Smooth muscle cell (in vitro differentiated cells): Measurements from ENCODE around the gene SLC26A11. TPM values are rescaled to one million over a fixed set of nuclear protein-coding genes. Genes with fewer than 3 reads are reported as not detected.

Experiments
- DNase-seq: peaks from one replicate; lab custom pipeline; 2025; ENCODE audit not compliant: unreplicated experiment; lab: John Stamatoyannopoulos, UW
- H2AFZ ChIP-seq: fragments of 200-600 bp; sonication (generic); 2 replicates; pipeline ENCODE4 v1.6.0; 2016; ENCODE audit warnings: antibody characterized with exemption, low read depth, mild to moderate bottlenecking
- H3F3A ChIP-seq: fragments of 200-600 bp; sonication (generic); 2 replicates; pipeline ENCODE4 v1.6.0; 2017; ENCODE audit warnings: antibody characterized with exemption, low read depth
- H3K27ac ChIP-seq: fragments of 200-600 bp; sonication (generic); 2 replicates; pipeline ENCODE4 v1.5.1; 2016; ENCODE audit warnings: low read depth, mild to moderate bottlenecking
- H3K27me3 ChIP-seq: fragments of 200-600 bp; sonication (generic); 2 replicates; pipeline ENCODE4 v1.6.1; 2016; ENCODE audit warnings: low read depth, mild to moderate bottlenecking
- H3K36me3 ChIP-seq: fragments of 200-600 bp; sonication (generic); 2 replicates; pipeline ENCODE4 v1.5.1; 2016; ENCODE audit warnings: low read depth
- H3K4me1 ChIP-seq: fragments of 200-600 bp; sonication (generic); 2 replicates; pipeline ENCODE4 v1.5.1; 2016; ENCODE audit warnings: low read depth
- H3K4me2 ChIP-seq: fragments of 200-600 bp; sonication (generic); 2 replicates; pipeline ENCODE4 v1.6.0; 2016; ENCODE audit warnings: mild to moderate bottlenecking
- H3K4me3 ChIP-seq: fragments of 200-600 bp; sonication (generic); 2 replicates; pipeline ENCODE4 v1.5.1; 2016; ENCODE audit warnings: mild to moderate bottlenecking
- H3K79me2 ChIP-seq: fragments of 200-600 bp; sonication (generic); 2 replicates; pipeline ENCODE4 v1.6.0; 2016; ENCODE audit warnings: low read depth, mild to moderate bottlenecking
- H3K9ac ChIP-seq: fragments of 200-600 bp; sonication (generic); 2 replicates; pipeline ENCODE4 v1.6.0; 2016; ENCODE audit warnings: low read depth
- H3K9me3 ChIP-seq: fragments of 200-600 bp; sonication (generic); replicated peaks from 2 replicates; pipeline ENCODE4 v1.5.1; 2016; ENCODE audit warnings: low read depth
- H4K20me1 ChIP-seq: fragments of 200-600 bp; sonication (generic); 2 replicates; pipeline ENCODE4 v1.6.0; 2016; ENCODE audit warnings: low read depth
- WGBS: methylation state at CpG from one replicate; pipeline ENCODE4 v1.1.7; 2016; ENCODE audit warnings: low lambda C conversion rate; 5-methylcytosine and 5-hydroxymethylcytosine counted together
- polyA plus RNA-seq: library from polyadenylated mRNA; unstranded; fragments of >200 nt; fragmentation: Nextera tagmentation; extraction: Ambion mirVana; gene quantifications from 2 replicates; pipeline ENCODE4 v1.2.1, GENCODE V29; 2016
- total RNA-seq: library from RNA; depleted of rRNA; stranded (reverse); fragments of >200 nt; gene quantifications from 2 replicates; pipeline ENCODE4 v1.2.3, GENCODE V29; 2014
- TF ChIP-seq, protein P1 (sequence below): fragments of 200-600 bp; sonication (generic); IDR thresholded peaks from 2 replicates; pipeline ENCODE4 v1.5.1; 2017; ENCODE audit warnings: borderline replicate concordance, mild to moderate bottlenecking, antibody characterized with exemption; ENCODE audit not compliant: insufficient read depth, poor library complexity, severe bottlenecking

SLC26A11 gene
- total and polyA plus RNA-seq, 2 experiments from 2014 or later = 8.2 to 12.2 TPM

DNA sequence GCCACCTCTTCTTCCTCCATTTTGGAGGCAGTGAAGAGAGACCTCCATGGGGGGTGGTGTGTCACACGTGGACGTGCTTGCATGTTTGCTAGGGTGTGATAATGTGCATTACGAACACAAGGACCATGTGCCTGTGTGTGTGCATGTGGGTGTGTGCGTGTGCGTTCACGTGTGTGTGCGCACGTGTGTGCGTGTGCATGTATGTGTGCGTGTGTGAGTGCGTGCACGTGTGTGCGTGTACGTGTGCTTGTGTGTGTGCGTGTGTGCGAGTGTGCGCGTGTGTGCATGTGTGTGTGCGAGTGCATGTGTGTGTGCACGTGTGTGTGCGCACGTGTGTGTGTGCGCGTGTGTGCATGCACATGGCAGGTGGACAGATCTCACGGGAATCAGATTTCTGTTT is 69.9 kb downstream of the SLC26A11 start:
- H3K36me3 ChIP-seq = peaks cover 8% of the 10 kb centered on the region
- no peak overlapping the region for H2AFZ ChIP-seq
- DNase-seq = no peak
- no peaks in the 10 kb centered on the region for H3K4me1 ChIP-seq
- H3K79me2 ChIP-seq = no peaks in the 10 kb centered on the region
- no peak overlapping the region for H3K9ac ChIP-seq
- no peak overlapping the region for H3K4me3 ChIP-seq
- peaks cover 8% of the 10 kb centered on the region for H4K20me1 ChIP-seq
- no peak overlapping the region for H3K27ac ChIP-seq
- TF ChIP-seq, protein P1, sequence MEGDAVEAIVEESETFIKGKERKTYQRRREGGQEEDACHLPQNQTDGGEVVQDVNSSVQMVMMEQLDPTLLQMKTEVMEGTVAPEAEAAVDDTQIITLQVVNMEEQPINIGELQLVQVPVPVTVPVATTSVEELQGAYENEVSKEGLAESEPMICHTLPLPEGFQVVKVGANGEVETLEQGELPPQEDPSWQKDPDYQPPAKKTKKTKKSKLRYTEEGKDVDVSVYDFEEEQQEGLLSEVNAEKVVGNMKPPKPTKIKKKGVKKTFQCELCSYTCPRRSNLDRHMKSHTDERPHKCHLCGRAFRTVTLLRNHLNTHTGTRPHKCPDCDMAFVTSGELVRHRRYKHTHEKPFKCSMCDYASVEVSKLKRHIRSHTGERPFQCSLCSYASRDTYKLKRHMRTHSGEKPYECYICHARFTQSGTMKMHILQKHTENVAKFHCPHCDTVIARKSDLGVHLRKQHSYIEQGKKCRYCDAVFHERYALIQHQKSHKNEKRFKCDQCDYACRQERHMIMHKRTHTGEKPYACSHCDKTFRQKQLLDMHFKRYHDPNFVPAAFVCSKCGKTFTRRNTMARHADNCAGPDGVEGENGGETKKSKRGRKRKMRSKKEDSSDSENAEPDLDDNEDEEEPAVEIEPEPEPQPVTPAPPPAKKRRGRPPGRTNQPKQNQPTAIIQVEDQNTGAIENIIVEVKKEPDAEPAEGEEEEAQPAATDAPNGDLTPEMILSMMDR = no peak
- no peaks in the 10 kb centered on the region for H3K27me3 ChIP-seq
- H3K9me3 ChIP-seq = no peaks in the 10 kb centered on the region
- H3F3A ChIP-seq = no peaks in the 10 kb centered on the region
- WGBS = 97% methylated on average over 25 of the region's 25 CpGs
- H3K4me2 ChIP-seq = no peak overlapping the region

DNA sequence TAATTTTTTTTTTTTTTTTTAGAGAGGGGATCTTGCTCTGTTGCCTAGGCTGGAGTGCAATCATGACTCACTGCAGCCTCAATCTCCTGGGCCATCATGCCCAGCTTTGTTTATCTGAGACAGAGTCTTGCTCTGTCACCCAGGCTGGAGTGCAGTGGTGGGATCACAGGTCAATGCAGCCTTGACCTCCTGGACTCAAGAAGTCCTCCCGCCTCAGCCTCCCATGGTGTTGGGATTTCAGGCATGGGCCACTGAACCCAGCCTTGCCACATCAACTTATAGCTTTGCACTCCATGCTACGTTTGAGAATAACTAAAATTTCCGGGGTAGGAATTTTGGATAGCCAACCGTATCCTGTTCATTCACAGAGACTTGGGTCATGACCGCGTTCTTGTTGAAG is 71.0 kb downstream of the SLC26A11 start:
- Histone ChIP-seq H3K9me3 (no peaks in the 10 kb centered on the region), H3K27me3 (no peaks in the 10 kb centered on the region), H3K27ac (no peak overlapping the region), H3K36me3 (peaks cover 9% of the 10 kb centered on the region), H3K4me3 (no peak overlapping the region), H3K9ac (no peak overlapping the region), H3K79me2 (no peaks in the 10 kb centered on the region), H4K20me1 (peaks cover 2% of the 10 kb centered on the region), H3K4me1 (no peaks in the 10 kb centered on the region), H3F3A (no peaks in the 10 kb centered on the region), H3K4me2 (no peak overlapping the region), H2AFZ (no peak overlapping the region)
- DNase-seq = no peak
- WGBS = 98% methylated on average over 6 of the region's 6 CpGs
- TF ChIP-seq, protein P1 = no peak

DNA sequence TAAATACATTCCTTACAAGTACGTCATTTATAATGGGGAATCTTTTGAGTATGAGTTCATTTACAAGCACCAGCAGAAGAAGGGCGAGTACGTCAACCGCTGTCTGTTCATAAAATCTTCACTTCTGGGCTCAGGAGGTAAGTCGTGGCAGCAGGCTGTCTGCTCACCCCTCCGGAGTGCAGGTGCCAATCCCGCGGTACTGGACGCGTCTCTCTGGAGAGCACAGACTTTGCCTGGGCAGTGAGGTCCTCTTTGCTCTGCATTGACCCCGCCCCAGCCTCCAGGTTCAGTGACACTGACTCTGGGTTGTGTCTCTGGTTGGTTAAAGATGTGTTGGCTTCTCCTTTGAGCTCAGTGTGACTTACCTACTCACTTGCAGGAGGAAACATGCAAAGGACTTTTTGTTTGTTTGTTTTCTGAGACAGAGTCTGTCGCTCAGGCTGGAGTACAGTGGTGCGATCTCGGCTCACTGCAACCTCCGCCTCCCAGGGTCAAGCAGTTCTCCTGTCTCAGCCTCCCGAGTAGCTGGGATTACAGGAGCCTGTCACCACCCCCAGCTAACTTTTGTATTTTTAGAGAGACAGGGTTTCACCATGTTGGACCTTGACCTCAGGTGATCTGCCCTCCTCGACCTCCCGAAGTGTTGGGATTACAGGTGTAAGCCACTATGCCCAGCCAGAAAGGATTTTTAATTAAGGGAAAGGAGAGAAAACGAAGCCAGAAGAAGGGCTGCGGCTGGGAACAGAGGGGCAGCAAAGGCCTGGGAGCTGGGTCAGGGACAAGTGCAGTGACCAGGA is 71.7 kb downstream of the SLC26A11 start:
- Histone ChIP-seq H3K79me2 (no peaks in the 10 kb centered on the region), H2AFZ (no peak overlapping the region), H3K9me3 (no peaks in the 10 kb centered on the region), H3K4me2 (no peak overlapping the region), H3K27me3 (no peaks in the 10 kb centered on the region), H4K20me1 (no peaks in the 10 kb centered on the region), H3K36me3 (peaks cover 9% of the 10 kb centered on the region), H3F3A (no peaks in the 10 kb centered on the region), H3K9ac (no peak overlapping the region), H3K27ac (no peak overlapping the region), H3K4me1 (no peaks in the 10 kb centered on the region), H3K4me3 (no peak overlapping the region)
- no peak for DNase-seq
- 96% methylated on average over 20 of the region's 20 CpGs for WGBS
- TF ChIP-seq, protein P1 = no peak

DNA sequence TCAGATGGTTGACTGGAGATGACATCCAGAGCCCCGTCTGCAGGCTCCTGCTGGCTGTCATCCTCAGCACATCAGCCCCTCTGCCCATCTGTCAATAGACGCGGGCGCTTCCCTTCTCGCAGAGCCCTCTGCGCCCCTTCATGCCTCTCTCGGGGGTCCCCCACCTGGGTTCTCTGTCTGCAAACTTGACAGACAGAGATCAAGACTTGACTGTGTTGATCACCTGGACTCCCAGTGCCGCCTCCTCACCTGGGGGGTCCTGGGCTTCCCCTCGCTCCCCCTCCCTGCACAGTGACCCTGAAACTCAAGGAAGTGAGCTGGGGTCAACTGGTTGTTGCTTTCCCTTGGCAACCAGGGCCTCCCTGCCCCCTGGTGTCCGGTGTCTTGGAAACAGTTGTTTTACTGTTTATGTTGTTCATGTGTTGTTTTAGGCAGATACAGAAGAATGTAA is 72.3 kb downstream of the SLC26A11 start:
- no peaks in the 10 kb centered on the region for H3K27me3 ChIP-seq
- no peak for DNase-seq
- H3K36me3 ChIP-seq = peaks cover 9% of the 10 kb centered on the region
- H3K27ac ChIP-seq = no peak overlapping the region
- TF ChIP-seq, protein P1 = no peak
- H3K9me3 ChIP-seq = no peaks in the 10 kb centered on the region
- no peaks in the 10 kb centered on the region for H3F3A ChIP-seq
- no peak overlapping the region for H3K4me2 ChIP-seq
- WGBS = 98% methylated on average over 9 of the region's 10 CpGs
- no peak overlapping the region for H2AFZ ChIP-seq
- no peaks in the 10 kb centered on the region for H3K4me1 ChIP-seq
- H3K4me3 ChIP-seq = no peak overlapping the region
- no peaks in the 10 kb centered on the region for H4K20me1 ChIP-seq
- no peak overlapping the region for H3K9ac ChIP-seq
- H3K79me2 ChIP-seq = no peaks in the 10 kb centered on the region
